GM21528 (cell line): Measurements from ENCODE around the gene MLLT3.

ENCODE experiments used
- ATAC-seq: cut with Tn5 transposase; IDR thresholded peaks from one replicate; pipeline ENCODE4 v1.9.1; 2021; ENCODE audit warnings: mild to moderate bottlenecking, moderate library complexity; ENCODE audit not compliant: unreplicated experiment, low FRiP score

The MLLT3 gene

DNA sequence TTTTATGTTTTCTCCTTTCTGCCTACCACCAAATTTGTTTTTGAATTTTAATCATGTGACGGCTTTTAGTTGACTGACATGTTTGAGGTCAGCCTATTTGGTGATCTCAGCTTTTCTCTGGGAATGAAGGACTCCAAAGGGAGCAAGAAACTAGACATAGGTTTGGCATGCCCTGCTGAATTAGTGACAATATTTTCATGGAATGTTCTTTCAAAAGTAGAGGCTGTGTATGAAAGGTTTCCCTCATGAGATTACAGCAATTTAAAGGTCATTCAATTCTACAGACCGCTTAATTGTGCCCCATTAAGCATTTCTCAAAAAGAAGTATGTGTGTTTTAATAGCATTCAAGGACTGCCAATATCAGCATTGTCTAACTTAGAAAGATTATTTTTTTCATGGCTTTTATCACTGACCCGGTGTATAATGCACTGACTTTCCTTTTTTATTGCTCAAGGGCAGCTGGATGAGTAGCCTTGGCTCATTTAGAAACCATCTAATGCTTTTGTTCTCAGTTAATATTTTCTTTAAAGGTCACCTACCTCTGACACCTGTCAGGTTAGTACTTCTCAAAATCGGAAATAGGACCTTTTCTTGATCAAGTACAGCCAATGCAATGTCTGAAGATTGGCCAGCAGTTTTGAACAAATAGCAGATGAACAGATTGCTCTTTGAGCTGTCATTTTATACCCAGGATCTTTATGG lies 8.1 kb upstream of the MLLT3 start:
- no peak for ATAC-seq

DNA sequence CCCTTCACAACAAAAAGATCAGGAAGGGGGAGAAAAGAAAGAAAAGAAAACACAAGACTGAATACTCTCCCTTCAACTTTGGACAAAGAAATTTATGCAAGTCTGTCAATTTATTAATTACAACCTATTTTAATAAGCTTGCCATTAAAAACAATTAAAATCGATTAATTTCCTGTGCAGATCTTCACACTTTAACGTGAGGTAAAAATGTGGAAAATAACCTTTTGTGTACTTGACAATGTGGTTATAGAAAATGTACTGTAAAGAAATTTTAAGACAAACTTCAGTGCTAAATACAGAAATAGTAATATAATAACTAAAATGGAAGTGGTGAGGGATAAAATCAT lies 2.7 kb upstream of the MLLT3 start:
- no peak for ATAC-seq

DNA sequence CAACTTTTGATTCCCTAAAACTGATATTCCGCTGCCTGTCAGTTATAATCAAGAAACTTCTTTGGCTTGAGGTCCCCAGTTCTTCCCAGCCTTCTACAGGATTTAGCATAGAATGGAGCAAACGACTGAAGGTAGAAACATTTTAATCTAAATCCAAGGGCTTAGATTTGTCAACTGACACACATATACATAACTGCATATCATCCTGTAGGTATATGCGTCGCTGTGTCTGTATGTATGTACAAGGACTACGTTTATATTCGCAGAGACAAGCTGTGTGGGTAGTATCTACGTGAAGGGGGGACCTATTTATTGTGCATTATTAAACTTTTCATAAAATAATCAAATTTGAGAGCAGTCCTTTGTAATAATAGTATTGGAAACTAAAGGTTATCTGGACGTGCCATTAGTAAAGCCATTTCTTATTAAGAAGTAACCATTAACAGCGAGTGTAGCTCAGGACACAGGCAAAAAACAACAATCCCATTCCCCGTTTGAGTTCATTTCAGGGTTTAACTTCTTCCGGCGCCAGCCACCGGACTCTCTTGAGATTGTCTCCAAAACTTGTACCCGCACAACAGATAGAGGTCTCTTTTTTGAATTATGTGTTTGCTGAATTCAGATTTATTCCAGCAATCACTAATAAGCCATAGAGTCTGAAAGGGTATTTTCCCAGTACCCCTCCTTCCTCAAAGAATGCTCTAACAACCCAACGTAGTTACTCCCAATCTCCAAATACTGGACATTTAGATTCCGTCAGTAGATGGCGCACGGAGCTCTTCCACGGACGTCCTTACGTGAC lies 2.1 kb upstream of the MLLT3 start:
- no peak for ATAC-seq

DNA sequence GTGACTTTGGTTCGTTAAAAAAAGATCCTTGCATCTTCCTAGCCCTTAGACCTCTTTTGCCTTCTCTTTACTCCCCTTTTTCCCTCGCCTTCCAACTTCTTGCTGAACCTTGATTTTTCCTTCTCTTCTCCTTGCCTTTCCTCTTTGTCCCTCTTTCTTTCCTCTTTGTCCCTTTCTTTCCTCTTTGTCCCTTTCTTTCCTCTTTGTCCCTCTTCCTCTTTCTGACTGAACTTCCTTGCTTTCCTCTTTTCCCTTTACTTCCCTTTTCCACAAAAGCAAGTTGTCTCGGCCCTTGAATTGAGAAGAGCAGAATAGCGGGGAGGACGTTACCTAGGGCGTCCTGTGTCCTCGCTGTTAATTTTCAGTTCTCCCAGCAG lies 1.4 kb upstream of the MLLT3 start:
- ATAC-seq, result no peak

DNA sequence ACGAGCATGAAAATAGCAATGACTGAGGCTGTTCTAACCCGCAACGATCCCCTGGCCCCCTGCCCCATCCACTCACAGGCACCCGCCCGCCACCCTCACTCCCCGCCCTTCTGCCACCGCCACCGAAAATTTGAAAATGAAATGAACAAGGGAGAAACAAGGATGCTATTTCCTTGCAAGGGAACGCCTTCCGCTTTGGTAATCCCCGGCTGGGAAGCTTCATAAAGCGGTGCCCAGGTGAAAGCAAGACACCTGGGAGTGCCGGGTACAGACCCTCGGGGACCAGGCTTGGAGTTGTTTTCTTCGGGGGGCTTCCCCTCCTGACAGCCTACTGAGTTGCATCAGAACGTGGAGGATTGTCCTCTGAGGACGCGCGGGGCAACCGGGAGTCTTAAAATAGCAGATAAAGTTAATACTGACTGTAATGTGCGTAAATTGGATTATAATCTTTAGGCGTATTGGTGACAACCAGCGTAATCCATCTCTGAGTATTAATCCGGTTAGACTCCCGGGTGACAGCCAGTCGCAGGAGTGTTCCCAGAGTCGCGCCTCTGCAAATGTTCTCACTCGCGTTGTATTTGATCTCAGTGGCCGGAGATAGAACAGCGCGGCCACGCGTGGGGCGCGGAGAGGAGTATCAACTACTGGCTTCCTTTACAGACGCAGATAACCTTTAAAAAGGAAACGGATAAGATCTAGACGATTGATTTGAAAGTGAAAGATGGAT lies 885 bp upstream of the MLLT3 start:
- peak; percentile 3 for ATAC-seq

DNA sequence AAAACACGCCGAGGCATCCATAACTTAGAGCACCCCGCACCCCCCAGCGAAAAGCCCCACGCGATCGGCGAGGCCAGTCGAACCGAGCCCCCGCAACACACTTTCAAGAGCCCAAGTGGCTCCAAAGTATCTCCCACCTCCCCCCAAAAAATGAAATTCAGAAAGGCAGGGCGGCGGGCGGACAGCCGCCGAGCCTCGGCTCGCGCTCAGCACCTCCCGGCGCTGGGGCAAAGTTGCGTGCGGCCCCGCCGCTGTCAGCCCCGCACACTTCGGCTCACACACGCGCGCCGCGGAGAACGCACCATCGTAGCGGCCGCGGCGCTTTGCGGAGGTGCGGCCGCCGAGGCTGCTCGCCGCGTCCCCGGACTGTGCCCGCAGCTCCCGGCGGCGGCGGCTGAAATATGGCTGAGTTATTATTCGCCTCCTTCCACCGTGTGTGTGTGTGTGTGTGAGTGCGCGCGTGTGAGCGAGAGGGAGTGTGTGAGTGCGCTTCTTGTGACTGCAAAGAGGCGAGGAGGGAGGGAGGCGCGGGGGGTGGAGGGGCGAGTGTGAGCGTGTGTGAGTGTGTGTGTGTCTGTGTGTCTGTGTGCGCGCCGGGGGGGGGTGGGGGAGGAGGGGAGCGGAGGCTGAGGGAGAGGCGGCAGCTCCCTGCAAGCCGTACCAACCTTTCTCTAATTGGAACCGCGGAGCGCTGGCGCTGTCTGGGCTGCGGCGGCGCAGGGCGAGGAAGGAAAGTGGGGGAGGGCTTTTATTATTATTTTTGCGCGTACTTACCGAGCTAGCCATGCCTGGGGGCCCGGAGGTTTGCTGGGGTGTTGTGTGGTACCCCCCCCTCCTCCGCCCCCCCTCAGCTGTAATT lies 599 bp downstream of the MLLT3 start:
- peak; percentile 24 for ATAC-seq

DNA sequence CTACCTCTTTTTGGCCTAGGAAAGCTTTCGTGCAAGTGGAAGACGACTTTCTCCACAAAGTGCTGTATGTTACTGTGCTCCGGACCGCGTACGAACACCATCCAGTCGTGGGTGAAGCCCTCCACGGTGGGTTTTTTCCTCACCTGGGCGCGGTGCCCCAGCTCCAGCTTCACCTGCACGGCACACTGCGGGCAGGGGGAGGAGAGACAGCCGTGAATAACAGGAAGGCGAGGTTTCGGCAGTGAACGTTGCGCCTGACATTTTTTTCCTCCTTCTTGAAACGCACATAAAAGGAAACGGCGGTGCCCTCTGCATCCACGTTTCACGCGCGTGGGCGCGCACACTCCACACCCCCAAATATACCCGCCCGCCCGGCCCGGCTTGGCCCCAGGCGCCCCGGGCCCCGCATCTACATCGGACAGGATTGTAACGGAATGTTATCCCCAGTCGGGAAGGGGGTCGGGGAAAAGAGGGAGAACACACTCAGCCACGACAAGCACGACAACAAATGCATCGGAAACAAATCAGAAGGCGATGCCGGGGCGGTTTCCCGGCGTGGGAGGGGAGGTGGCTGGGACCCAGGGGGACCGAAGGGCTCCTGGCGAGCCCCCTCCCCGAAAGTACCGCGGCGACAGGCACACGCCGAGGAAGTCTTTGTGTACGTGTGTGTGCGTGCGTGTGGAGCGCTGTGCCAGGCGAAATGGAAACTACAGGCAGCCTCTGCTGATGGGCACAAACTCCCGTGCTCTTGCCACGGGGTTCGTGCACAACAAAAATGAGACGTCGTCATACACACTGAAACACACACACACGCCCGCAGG lies 1.4 kb downstream of the MLLT3 start:
- no peak for ATAC-seq

DNA sequence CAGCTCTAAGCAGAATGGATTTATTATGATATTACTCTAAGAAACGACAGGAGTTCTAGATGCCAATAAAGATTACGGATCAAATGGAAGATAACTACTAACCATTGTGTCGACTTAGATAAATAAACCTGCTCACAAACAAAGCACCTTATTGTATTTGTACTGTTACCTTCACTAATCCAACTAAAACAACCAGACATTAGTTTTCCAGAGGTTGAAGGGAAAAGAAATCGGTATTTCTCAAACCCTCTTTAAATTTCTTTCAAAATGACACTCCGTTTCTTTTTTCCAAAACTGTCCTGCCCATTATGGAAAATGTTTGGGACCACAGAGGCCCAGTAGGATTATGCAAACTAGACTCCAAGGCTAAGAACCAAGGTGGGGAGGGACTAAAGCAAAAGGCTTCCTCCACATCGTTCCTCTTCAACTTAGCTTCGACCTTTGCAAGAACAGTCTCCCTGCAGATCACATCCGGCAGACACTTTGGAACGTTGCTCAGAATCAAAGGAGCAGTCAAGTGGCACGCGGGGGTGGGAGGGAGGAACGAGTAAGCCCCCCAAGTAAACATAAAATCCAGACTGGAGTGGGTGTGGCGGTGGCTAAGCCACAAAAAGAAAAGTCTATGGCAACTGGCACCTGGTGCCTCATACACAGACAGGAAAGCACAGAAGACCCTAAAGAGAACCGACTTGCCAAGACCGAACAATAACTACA lies 2.7 kb downstream of the MLLT3 start:
- ATAC-seq, result no peak

DNA sequence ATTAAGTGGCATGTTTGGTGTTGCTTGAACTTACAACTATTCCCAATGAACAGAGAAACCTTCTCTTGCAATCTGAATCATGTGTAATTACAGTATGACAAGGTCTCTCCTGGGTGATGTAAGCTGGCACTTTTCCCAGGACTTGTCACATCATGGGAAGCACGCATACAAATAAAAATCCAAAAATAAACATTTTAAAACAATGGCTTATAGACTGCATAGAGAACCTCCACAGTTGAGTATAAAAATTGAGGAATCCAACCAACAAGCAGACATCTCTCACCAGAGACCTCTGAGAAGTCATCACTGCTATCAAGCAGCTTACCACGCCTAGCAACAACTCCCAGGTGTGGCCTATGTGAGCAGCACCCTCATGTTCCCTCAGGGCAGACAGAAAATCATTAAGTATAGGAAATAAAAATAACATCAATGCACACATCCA lies 3.9 kb downstream of the MLLT3 start:
- ATAC-seq, result no peak

DNA sequence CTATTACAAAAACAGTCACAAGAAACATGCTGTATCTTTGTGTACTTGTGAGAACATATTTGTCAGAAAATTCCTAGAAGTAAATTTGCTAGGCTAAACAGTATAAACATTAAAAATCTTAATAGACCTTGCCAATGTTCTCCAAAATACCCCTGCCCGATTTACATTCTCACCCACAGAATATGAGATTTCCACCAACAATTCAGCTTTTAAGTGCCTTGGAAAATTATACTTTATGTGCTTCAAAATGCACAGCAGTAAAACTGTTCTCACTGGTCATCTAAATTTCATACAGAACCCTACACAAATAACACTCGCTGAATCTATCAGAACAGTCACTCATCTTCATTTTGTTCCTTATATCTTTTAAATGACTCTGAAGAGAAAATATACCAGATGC lies 5.5 kb downstream of the MLLT3 start:
- ATAC-seq, result no peak

DNA sequence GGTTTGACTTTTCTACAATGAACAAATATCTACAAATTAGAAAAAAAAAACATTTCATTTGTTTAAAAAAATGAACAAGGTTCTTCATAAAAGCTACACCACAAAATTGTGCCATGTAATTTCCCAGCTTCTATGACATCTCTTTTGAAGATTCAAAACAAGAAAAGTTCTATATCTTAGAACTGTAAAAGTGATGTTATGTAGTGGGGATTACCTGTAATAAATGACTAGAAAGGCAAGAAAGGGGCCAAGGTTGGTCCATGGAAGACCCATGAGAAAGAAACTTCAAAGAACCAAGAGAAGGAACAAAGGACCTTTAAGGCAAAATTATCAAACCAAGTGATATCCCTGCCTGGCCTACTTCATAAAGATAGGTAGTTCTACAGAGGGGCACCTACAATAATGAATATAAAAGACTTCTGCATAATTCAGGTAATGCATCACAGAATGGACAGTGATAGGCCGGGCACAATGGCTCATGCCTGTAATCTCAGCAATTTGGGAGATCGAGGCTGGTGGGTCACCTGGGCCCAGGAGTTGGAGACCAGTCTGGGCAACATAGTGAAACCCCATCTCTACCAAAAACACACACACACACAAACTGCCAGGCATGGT lies 7.6 kb downstream of the MLLT3 start:
- no peak for ATAC-seq

DNA sequence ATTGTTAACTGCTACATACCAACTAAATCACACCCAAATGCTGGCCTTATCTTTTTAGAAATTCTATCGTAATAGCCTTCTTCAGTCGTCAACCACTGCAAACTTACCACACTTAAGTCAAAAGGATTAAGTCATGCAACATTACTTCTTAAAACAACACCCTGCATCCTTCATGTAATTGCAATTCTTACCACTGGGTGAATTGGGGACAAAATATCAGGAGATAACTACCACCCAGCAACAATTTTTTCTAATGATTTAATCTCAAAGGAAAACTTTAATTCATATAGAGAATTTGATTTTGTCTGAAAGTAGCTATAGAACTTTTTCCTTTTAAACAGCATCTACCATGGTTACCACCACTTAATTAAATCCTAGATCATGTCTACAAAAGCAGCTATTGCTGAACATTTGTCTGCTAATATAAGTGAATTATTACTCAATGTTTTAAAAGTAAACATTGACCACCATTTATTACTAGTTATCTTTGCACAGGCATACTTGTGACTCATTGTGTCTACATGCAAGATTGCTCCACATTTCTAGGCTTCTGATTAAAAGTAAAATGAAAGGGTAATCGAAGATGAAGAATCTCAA lies 10.5 kb downstream of the MLLT3 start:
- no peak for ATAC-seq

DNA sequence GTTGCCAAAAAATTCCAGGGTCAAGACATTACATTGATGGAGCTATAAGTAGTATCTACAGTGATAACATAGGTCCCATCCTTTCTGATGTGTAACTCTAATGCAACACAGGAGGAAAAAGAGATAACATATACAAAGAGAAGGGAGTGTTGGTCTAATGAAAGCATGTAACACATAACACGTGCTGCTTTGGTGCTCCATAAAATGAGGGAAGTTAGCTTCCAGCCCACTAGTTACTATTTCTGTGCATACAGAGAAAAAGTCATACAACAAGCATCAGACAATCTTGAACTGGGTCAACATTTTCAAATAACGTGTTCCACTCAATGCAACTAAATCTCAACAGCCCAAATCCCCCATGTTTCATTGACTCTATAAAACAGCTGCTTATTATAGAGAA lies 11.7 kb downstream of the MLLT3 start:
- no peak for ATAC-seq

DNA sequence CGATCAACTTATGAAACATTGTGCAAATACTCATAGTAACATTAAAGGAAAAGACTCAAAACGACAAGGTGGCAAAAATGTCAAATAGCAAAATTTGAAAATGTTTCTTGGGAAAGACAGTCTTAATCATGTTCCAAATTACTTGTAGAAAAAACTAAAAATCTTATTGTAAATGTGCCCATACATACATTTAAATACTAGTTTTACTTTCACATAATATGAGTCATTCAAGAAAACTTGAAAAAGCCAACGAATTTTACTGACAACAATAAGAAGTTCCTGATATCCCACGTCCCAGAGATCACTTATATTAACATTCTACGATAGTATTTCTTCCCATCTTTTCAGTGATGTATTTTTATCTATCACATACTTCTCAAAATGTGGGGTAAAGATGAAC lies 13.7 kb downstream of the MLLT3 start:
- no peak for ATAC-seq

DNA sequence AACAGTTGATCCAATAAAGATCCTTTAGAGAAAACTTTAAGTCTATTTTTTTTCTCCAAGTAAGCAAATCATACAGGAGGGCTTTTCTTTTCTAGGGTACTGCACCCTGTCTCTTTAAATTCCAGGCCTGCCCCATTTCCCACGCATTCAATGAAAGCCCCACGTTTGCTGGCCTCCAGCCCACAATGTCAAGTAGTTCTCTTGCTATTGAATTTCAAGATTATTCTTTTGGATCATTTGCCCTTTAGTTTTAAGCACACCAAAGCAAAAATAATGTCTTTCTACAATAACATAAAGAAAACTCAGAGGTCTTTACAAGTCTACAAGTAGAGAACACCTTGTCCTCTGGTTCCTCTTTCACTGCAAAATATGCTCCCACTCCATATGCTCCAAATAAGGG lies 15.6 kb downstream of the MLLT3 start:
- no peak for ATAC-seq

DNA sequence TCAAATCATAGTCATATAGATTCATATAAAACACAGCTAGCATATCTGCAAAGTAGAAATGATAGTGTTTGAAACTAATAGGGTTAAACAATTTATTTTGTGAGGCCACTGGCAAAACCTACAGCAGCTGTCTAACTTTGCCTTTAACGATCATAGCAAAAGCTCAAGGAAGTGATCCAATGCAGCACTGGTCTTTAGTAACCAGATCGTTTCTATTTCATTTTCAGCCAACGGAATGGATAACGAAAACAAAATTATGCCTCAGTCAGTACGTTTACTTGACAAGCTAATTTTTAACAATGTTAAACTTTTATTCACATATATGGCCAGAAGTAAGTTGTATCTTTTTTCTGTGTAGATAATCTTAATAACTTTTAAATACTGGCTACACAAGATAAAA lies 17.7 kb downstream of the MLLT3 start:
- peak; percentile 69 for ATAC-seq

DNA sequence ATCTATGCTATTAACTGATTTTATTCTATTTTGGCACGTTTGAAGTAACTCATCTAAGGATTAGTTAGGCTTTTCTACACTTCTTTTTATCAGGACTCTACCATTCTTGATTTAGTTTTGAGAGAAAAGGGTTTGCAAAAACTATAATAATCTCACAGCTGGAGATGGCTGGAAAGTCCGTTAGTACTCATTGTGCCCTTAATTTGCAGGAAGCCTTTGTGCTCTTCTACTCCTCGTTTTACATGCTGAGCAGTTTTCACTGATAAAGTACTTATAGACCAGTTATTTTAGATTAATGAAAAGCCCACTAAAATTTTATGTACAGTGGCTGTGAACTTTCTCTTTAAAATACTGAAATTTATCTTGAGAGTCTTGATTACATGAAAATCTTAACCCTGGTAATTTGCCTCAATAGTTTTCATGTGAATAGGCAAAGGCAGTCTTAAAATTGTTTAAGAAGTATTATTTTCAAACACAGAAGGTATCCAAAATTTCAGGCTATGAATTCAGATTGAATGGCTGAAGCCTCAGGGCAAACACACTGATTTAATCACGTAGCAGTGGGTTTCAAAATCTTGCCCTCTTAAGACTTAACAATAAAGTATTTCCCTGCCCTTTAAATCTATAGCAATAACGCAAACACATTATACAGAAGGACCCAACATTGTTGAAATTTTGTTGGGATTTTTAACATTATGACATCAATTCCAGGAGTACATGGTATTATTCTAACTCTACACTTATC lies 18.6 kb downstream of the MLLT3 start:
- no peak for ATAC-seq

DNA sequence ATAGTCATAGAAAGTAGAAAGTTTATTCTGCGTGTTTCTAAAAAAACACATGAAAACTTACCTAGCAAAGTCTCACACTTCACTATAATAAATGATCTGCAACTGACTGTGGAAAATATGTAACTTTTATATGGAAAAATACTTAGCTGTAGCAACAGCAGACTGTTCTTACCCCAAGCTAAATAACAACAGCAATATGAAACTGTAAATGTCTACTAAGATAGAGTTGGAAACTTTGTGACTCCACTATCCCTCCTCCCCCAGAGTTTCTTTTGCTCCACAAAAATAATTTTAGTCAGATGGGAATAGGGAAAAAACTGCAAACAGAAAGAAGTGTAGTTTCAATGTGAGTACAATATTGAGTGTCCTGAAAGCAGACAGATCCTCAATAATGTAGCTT lies 21.0 kb downstream of the MLLT3 start:
- ATAC-seq, result no peak
